OCI-LY1 (cell line): Measurements from ENCODE around the gene EXOC6B.

Experiments
- H2AFZ ChIP-seq: fragments of 200-600 bp; sonication (generic), shearing (Covaris generic); 2 replicates; pipeline ENCODE4 v1.6.0; 2014; ENCODE audit warnings: antibody characterized with exemption, mild to moderate bottlenecking, low read length
- H3F3A ChIP-seq: fragments of 200-600 bp; sonication (generic), shearing (Covaris generic); 2 replicates; pipeline ENCODE4 v1.6.0; 2014; ENCODE audit warnings: mild to moderate bottlenecking, antibody characterized with exemption, low read length, moderate library complexity; ENCODE audit not compliant: insufficient read depth
- H3K27ac ChIP-seq: fragments of 200-600 bp; sonication (generic); 2 replicates; pipeline ENCODE4 v1.5.1; 2014; ENCODE audit warnings: low read length, mixed run types, mild to moderate bottlenecking, low read depth; ENCODE audit not compliant: poor library complexity, severe bottlenecking
- H3K27me3 ChIP-seq: fragments of 200-600 bp; sonication (generic); 2 replicates; pipeline ENCODE4 v1.6.0; 2014; ENCODE audit warnings: antibody characterized with exemption, mild to moderate bottlenecking, low read length, moderate library complexity; ENCODE audit not compliant: insufficient read depth
- H3K36me3 ChIP-seq: fragments of 200-600 bp; sonication (generic); 2 replicates; pipeline ENCODE4 v1.6.1; 2014; ENCODE audit warnings: mild to moderate bottlenecking, antibody characterized with exemption, low read length, moderate library complexity, mixed read lengths; ENCODE audit not compliant: insufficient read depth
- H3K4me1 ChIP-seq: fragments of 200-600 bp; sonication (generic); 2 replicates; pipeline ENCODE4 v1.5.1; 2014; ENCODE audit warnings: mild to moderate bottlenecking, low read length, moderate library complexity; ENCODE audit not compliant: insufficient read depth, severe bottlenecking
- H3K4me2 ChIP-seq: fragments of 200-600 bp; sonication (generic), shearing (Covaris generic); 2 replicates; pipeline ENCODE4 v1.6.1; 2014; ENCODE audit warnings: low read length
- H3K4me3 ChIP-seq: fragments of 200-600 bp; sonication (generic); 2 replicates; pipeline ENCODE4 v1.5.1; 2014; ENCODE audit warnings: low read length, low read depth, mild to moderate bottlenecking, mixed read lengths; ENCODE audit not compliant: poor library complexity, severe bottlenecking
- H3K79me2 ChIP-seq: fragments of 200-600 bp; shearing (Covaris generic); 2 replicates; pipeline ENCODE4 v1.6.1; 2016; ENCODE audit warnings: mixed run types, low read length, mixed read lengths; ENCODE audit not compliant: insufficient read depth
- H3K9ac ChIP-seq: fragments of 200-600 bp; sonication (generic), shearing (Covaris generic); 2 replicates; pipeline ENCODE4 v1.6.1; 2014; ENCODE audit warnings: mild to moderate bottlenecking, low read length, mixed read lengths
- H3K9me2 ChIP-seq: fragments of 200-600 bp; sonication (generic), shearing (Covaris generic); 2 replicates; pipeline ENCODE4 v1.6.1; 2014; ENCODE audit warnings: low read depth, mild to moderate bottlenecking, low read length, mixed read lengths
- H3K9me3 ChIP-seq: fragments of 200-600 bp; shearing (Covaris generic); 2 replicates; pipeline ENCODE4 v1.6.1; 2014; ENCODE audit warnings: low read length, mixed read lengths
- H4K20me1 ChIP-seq: fragments of 200-600 bp; sonication (generic), shearing (Covaris generic); 2 replicates; pipeline ENCODE4 v1.6.0; 2016; ENCODE audit warnings: mild to moderate bottlenecking, low read length; ENCODE audit not compliant: insufficient read depth
- CTCF ChIP-seq: fragments of 200-600 bp; sonication (generic), shearing (Covaris generic); IDR thresholded peaks from 2 replicates; pipeline ENCODE4 v1.5.1; 2017; ENCODE audit warnings: mild to moderate bottlenecking, antibody characterized with exemption, low read length, moderate library complexity, mixed read lengths
- EZH2 ChIP-seq: fragments of 200-600 bp; sonication (generic), shearing (Covaris generic); IDR thresholded peaks from 2 replicates; pipeline ENCODE4 v1.8.0; 2017; ENCODE audit warnings: borderline replicate concordance, mixed run types, mild to moderate bottlenecking, antibody characterized with exemption, low read length, moderate library complexity, mixed read lengths

The EXOC6B gene

GRCh38 chr2:72824224-72824842 lies 1.5 kb downstream of the EXOC6B start:
- no peak overlapping the region for H2AFZ ChIP-seq
- H3K27ac ChIP-seq: no peak overlapping the region
- no peaks in the 10 kb centered on the region for H4K20me1 ChIP-seq
- H3K4me2 ChIP-seq: no peak overlapping the region
- no peaks in the 10 kb centered on the region for H3K9me2 ChIP-seq
- H3K4me1 ChIP-seq: no peaks in the 10 kb centered on the region
- no peaks in the 10 kb centered on the region for H3K79me2 ChIP-seq
- H3K36me3 ChIP-seq: no peaks in the 10 kb centered on the region
- no peak overlapping the region for H3K4me3 ChIP-seq
- TF ChIP-seq CTCF: no peak
- TF ChIP-seq EZH2: no peak
- no peaks in the 10 kb centered on the region for H3F3A ChIP-seq
- H3K9ac ChIP-seq: no peak overlapping the region
- no peaks in the 10 kb centered on the region for H3K9me3 ChIP-seq
- no peaks in the 10 kb centered on the region for H3K27me3 ChIP-seq

GRCh38 chr2:72822794-72823193 lies 3.0 kb downstream of the EXOC6B start:
- Histone ChIP-seq H3K4me2 (no peak overlapping the region), H3K79me2 (no peaks in the 10 kb centered on the region), H3K4me1 (no peaks in the 10 kb centered on the region)

GRCh38 chr2:72821983-72822382 lies 3.9 kb downstream of the EXOC6B start:
- no peak overlapping the region for H2AFZ ChIP-seq
- no peaks in the 10 kb centered on the region for H3K4me1 ChIP-seq
- H3K9me2 ChIP-seq: no peaks in the 10 kb centered on the region
- H3K4me2 ChIP-seq: no peak overlapping the region
- no peaks in the 10 kb centered on the region for H3K9me3 ChIP-seq
- no peaks in the 10 kb centered on the region for H3K27me3 ChIP-seq
- no peaks in the 10 kb centered on the region for H4K20me1 ChIP-seq
- H3F3A ChIP-seq: no peaks in the 10 kb centered on the region
- H3K9ac ChIP-seq: no peak overlapping the region
- no peak overlapping the region for H3K4me3 ChIP-seq
- TF ChIP-seq CTCF (no peak), EZH2 (no peak)
- no peaks in the 10 kb centered on the region for H3K79me2 ChIP-seq
- H3K27ac ChIP-seq: no peak overlapping the region
- H3K36me3 ChIP-seq: no peaks in the 10 kb centered on the region

More at GRCh38 chr2:72822794-72823193, 3.0 kb downstream of the EXOC6B start:
- Histone ChIP-seq H3K4me3 (no peak overlapping the region), H3K27ac (no peak overlapping the region), H3K9me3 (no peaks in the 10 kb centered on the region), H3K27me3 (no peaks in the 10 kb centered on the region), H4K20me1 (no peaks in the 10 kb centered on the region), H3F3A (no peaks in the 10 kb centered on the region), H2AFZ (no peak overlapping the region), H3K9me2 (no peaks in the 10 kb centered on the region), H3K9ac (no peak overlapping the region), H3K36me3 (no peaks in the 10 kb centered on the region)
- no peak for TF ChIP-seq EZH2
- TF ChIP-seq CTCF: no peak
